Right ventricle myocardium superior (tissue), 1 donor: ENCODE data around the gene HS1BP3. TPM values are rescaled to one million over a fixed set of nuclear protein-coding genes. Genes with fewer than 3 reads are reported as not detected.
A peak's percentile ranks its signal among the peaks of the same experiment; 100 is the strongest.

Experiments used
- ATAC-seq: fragments of 200-7000 bp; cut with Tn5 transposase; one replicate; pipeline ENCODE4 v1.9.1; 2020; ENCODE audit warnings: mild to moderate bottlenecking; ENCODE audit not compliant: poor library complexity
- DNase-seq: peaks from one replicate; pipeline ENCODE4 v3.0.0-alpha.2; 2020
- intact Hi-C: fragments of 100-400 bp; cut with DNase I; formaldehyde crosslinking; loops from one replicate; pipeline ENCODE4 v1.11.2; 2022
- total RNA-seq: library from RNA; stranded (reverse); fragmentation: NEBNext Ultra II Directional; extraction: Animal tissue kit (Norgen Biotek cat#: 25700); gene quantifications from one replicate; pipeline ENCODE4 v1.2.1, GENCODE V29; 2021
- donor health status: DM: no; HTN: yes; CAD: no; lungs with severe emphysema.

HS1BP3 gene
- total RNA-seq, 1 donor from 2014 or later: 19.7 TPM

DNA sequence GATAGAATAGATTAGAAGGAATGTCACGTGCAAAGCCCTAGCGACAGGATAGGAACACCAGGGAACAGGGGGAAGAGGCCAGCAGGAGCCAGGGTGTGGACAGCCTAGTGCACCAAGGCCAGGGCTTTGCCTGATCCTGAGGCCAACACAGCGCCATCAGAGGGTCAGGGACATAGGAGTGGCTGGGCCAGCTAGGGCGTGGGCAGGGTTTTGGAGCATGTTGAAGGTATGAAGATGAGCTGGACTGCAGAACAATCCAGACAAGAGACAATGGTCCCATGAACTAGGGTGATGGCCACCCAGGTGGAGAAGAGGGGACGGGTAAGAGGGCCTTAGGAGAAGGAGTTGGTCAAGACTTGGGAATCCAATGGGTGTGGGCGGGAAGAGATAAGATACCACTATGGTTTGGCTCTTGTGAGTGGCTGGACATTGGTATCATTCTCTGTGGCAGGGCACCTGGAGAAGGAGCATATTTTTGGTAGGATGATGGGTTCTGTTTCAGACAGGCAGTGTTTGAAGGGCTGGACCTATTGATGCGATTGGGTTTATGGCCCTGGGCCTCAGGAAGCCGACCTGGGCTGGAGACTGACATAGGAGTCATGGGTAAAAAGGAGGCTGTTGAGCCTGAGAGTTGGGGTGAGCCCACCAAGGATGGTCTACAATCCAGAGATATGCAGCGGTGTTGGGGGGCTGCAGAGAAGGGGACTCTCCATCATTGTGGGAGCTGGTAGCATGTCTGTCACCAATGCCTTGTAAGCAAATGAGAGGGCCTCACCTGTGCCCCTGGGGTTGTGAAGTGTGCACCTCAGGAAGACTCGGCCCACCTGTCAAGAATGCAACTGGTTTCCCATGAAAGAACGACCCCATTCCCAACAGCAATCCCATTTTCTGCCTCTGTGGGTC is 2.0 kb upstream of the HS1BP3 start:
- intact Hi-C loops: no loop called here
- peak; percentile 37 for DNase-seq

GRCh38 chr2:20652141-20652540 is 1.2 kb upstream of the HS1BP3 start:
- intact Hi-C loops: no loop called here
- peak; percentile 10 for DNase-seq
- ATAC-seq: no peak

More for the DNA sequence above, 2.0 kb upstream of the HS1BP3 start:
- ATAC-seq: no peak

- intact Hi-C loops: no loop called here
- DNase-seq (peak; percentile 4), ATAC-seq (no peak)
Observed at GRCh38 chr2:20651731-20652099, 817 bp upstream of the HS1BP3 start.

GRCh38 chr2:20650393-20650876 is 463 bp downstream of the HS1BP3 start:
- ATAC-seq: peak; percentile 3
- intact Hi-C loops: no loop called here
- DNase-seq: no peak

DNA sequence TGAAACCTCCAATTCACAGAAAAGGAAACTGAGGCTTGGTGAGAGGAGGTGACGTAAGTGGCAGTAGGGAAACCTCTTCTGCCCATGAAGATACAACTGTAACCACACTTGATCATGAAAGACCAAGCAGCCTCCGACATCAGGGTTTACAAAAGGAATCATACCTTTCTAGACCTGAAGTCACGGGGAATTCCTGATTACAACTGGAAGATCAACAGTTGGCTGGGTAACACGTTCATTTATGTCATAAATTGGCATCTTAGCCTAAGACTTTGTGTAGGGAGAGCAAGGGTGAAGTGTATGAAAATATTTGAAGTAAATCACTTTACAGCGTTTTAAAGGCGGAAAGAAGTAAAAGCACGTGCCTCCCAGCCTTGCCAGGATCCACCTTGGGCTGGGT is 922 bp downstream of the HS1BP3 start:
- no peak for ATAC-seq
- intact Hi-C loops: no loop called here
- DNase-seq: no peak

DNA sequence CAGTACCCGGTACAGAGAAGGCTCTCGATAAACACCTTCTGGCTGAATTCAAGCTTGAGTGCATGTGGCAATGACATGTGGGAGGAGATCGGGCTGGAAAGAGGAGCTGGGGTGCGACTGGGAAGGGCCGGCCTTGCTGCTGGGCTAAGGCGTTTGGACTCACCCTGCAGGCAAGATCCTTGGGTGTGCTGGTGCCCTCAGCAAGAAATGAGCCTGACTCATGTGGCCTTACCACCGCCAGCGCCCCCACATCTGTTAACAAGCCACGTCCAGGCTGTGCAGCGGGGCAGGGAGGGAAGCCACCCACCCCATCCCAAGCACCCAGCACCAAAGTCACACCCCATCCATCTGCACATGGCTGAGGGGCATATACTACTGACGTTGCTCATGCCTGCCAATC is 1.3 kb downstream of the HS1BP3 start:
- DNase-seq (peak; percentile 43), ATAC-seq (no peak)
- intact Hi-C loops: no loop called here

DNA sequence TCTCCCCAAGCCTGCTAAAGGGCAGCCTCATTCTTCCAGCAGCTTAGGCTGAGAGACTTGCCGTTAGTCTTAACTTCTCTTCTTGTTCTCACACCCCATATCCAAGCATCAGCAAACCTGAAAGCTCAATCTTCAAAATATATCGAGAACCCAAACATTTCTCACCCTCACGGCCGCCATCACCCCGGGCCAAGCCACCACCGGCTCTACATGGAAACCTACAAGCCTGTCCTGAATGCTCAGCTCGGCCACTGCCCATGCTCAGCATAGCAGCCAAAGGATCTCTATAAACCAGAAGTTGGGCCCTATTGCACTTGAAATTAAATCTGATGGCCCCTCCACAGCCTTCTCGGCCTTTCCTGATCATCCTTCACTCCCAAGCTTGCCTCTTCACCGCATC is 2.1 kb downstream of the HS1BP3 start:
- ATAC-seq (no peak), DNase-seq (peak; percentile 41)
- intact Hi-C loops: no loop called here

GRCh38 chr2:20648206-20648605 is 2.7 kb downstream of the HS1BP3 start:
- ATAC-seq: no peak
- DNase-seq: peak; percentile 28
- intact Hi-C loops: no loop called here

GRCh38 chr2:20647738-20648137 is 3.2 kb downstream of the HS1BP3 start:
- no peak for ATAC-seq
- peak; percentile 37 for DNase-seq
- intact Hi-C loops: no loop called here

- ATAC-seq (no peak), DNase-seq (peak; percentile 22)
- intact Hi-C loops: no loop called here
Observed at GRCh38 chr2:20647211-20647610, 3.7 kb downstream of the HS1BP3 start.

- DNase-seq: peak; percentile 29
- intact Hi-C loops: no loop called here
- ATAC-seq: no peak
Observed at GRCh38 chr2:20646446-20646845, 4.5 kb downstream of the HS1BP3 start.

DNA sequence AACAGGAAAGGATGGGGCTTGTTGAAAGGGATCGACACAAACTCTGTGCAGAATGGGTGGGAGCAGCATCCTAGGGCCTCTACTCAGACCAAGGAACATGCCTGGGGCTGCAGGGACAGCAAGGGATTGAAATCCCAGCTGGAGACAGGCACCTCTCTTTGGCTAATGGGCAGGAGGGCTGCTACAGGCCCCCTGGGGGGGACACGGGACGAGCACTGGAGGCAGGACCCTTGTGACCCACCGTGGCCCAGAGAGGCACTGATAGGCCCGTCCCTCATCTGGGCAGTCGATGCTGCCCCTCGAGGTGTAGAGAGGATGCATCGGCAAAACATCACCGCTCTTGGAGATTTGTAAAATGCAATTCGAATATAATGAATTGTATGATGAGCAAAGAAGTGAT is 5.1 kb downstream of the HS1BP3 start:
- ATAC-seq: no peak
- intact Hi-C loops: no loop called here
- peak; percentile 20 for DNase-seq

DNA sequence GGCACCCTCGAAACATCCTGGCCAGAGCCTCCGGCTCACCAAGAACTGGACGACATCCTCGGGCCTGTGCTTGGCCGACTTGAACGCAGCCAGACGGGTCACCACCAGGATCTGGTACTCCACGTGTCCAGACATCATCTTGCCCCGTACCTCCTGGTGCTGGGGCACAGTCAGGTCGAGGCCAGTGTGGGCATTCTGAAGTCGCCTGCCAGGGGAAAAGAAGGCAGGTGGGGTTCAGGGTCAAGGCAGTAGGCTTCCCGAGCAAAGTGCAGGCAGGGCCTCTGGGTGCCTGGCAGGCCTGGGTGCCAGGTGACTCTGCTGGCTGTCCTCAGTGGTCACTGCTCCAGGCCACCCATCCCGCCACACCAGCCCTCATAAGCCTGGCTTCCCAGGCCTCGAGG is 5.6 kb downstream of the HS1BP3 start:
- intact Hi-C loops: no loop called here

GRCh38 chr2:20643826-20644225 is 7.1 kb downstream of the HS1BP3 start:
- ATAC-seq: no peak
- intact Hi-C loops: no loop called here
- peak; percentile 7 for DNase-seq

More for the DNA sequence above, 5.6 kb downstream of the HS1BP3 start:
- ATAC-seq: no peak
- DNase-seq: peak; percentile 12

DNA sequence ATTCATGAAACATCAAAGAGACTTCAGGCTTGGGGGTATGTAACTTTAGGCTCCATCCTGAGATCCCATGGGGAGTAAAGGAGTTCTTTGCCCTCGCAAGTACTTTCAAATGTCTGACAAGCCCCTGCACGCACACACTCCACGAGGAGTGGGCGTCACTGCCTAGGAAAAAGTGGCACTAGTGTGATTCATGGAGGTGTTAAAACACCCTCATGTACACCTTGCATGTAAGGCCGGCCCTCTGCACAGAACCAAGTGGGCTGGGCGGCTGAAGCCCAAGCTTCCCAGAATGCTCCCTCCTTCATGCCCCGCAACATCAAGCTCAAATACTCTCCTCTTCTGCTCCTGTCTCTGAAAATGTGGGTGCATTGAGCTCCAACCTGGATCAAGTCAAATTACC is 7.8 kb downstream of the HS1BP3 start:
- intact Hi-C loops: no loop called here
- ATAC-seq: no peak
- DNase-seq: peak; percentile 34

DNA sequence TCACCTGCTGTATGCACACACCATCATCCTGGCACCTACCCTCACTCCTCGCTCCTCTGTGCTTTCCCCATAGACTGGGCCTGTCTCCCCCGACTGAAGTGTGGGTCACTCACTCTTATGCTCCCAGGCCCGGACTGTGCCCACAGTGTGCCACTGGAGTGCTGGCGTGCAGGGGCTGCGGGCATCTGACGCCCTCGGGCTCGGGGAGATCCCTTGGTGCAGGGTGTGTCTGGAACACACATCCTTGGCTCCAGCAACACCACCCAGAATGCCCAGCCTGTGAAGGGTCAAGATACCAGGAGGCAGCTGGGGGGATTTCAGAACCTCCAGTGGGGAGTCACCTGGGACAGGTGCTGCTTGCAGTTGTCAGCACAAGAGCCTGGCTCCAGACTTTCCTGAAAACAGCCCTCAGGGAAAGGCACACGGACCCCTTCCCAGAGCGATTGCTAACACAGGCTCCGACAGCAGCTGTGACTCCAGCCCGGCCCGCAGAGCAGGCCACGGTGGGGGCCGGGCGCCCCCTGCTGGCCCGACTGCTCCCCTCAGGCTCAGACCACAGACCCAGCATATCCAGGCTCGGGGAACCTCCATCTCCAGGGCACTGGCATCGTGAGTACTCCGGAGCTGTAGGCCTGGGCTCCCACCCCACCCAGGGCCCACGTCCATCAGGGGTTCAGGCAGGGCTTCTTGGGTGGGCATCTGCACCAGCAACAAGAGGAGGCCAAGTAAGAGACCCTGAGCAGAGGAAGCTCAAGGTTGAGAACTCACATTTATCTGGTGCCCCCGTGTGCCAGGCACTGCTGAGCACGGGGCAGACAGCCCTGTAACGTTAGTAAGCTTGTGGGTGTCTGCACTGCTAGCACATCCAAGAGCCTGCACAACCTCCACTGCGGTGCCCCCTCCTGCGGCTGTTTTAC is 8.6 kb downstream of the HS1BP3 start:
- ATAC-seq (peak; percentile 92), DNase-seq (peak; percentile 89)
- intact Hi-C loops: no loop called here

- DNase-seq (peak; percentile 53), ATAC-seq (peak; percentile 23)
- intact Hi-C loops: no loop called here
Observed at GRCh38 chr2:20641123-20641985, 9.5 kb downstream of the HS1BP3 start.

- DNase-seq: peak; percentile 75
- no peak for ATAC-seq
- intact Hi-C loops: no loop called here
Observed at GRCh38 chr2:20640411-20641122, 10.3 kb downstream of the HS1BP3 start.
